Panc1 (cell line): ENCODE results near the gene KRTAP3-1. TPM values are rescaled to one million over a fixed set of nuclear protein-coding genes. Genes with fewer than 3 reads are reported as not detected.

Experiments used
- ATAC-seq: fragments of 200-7000 bp; cut with Tn5 transposase; 2 replicates; pipeline ENCODE4 v1.9.1; 2020; ENCODE audit warnings: mild to moderate bottlenecking, moderate library complexity
- BruUV-seq: library from RNA; stranded (reverse); fragments of 400-500 nt; replicated peaks from 2 replicates; lab custom pipeline; 2021; lab: Mats Ljungman, UMichigan
- CTCF ChIA-PET: fragments of 300-600 bp; sonication (Branson Sonifier 250); formaldehyde crosslinking; loops from one replicate; lab custom pipeline; 2022; ENCODE audit warnings: antibody characterized with exemption; lab: Charles Lee
- POLR2A ChIA-PET: fragments of 300-600 bp; sonication (Branson Sonifier 250); formaldehyde crosslinking; loops from one replicate; lab custom pipeline; 2022; ENCODE audit warnings: antibody characterized with exemption; lab: Charles Lee
- DNase-seq: peaks from one replicate; pipeline ENCODE4 v3.0.0-alpha.2; 2010; ENCODE audit warnings: low read depth, low spot score
- H3K27ac ChIP-seq: 2 replicates; pipeline ENCODE4 v1.5.1; 2011; ENCODE audit warnings: mild to moderate bottlenecking, low read length, inconsistent platforms
- H3K27me3 ChIP-seq: fragments of 200-500 bp; sonication (Bioruptor generic); 2 replicates; pipeline ENCODE4 v1.6.0; 2014; ENCODE audit warnings: low read length, inconsistent platforms; ENCODE audit not compliant: control insufficient read depth, insufficient read depth
- H3K36me3 ChIP-seq: fragments of 200-500 bp; sonication (Bioruptor generic); 2 replicates; pipeline ENCODE4 v1.5.1; 2014; ENCODE audit warnings: inconsistent platforms, mild to moderate bottlenecking, low read length, moderate library complexity; ENCODE audit not compliant: control insufficient read depth, insufficient read depth
- H3K4me1 ChIP-seq: 2 replicates; pipeline ENCODE4 v1.5.1; 2011; ENCODE audit warnings: inconsistent platforms, mild to moderate bottlenecking, low read length, moderate library complexity; ENCODE audit not compliant: control insufficient read depth, insufficient read depth
- H3K4me3 ChIP-seq, 2 experiments: 2 replicates each; pipeline ENCODE4 v1.5.1; 2011 to 2012; ENCODE audit warnings: low read depth in 2 of 2, low read length in 2 of 2, mild to moderate bottlenecking in 2 of 2, inconsistent platforms in 1 of 2, moderate library complexity in 1 of 2
- H3K9me3 ChIP-seq: fragments of 200-500 bp; sonication (Bioruptor generic); 2 replicates; pipeline ENCODE4 v1.5.1; 2014; ENCODE audit warnings: low read depth, mild to moderate bottlenecking, inconsistent platforms, low read length, moderate library complexity; ENCODE audit not compliant: control insufficient read depth, insufficient read depth
- POLR2AphosphoS5 ChIP-seq: IDR thresholded peaks from 2 replicates; pipeline ENCODE4 v1.6.1; 2012; ENCODE audit warnings: mild to moderate bottlenecking, low read depth, low read length, moderate library complexity
- SIN3A ChIP-seq: IDR thresholded peaks from 2 replicates; pipeline ENCODE4 v1.6.1; 2012; ENCODE audit warnings: low read depth, mild to moderate bottlenecking, low read length, moderate library complexity, borderline replicate concordance; ENCODE audit not compliant: insufficient read depth
- TCF7L2 ChIP-seq: IDR thresholded peaks from 2 replicates; pipeline ENCODE4 v1.6.1; 2011; ENCODE audit warnings: mild to moderate bottlenecking, low read depth, low read length, inconsistent platforms
- in situ Hi-C: cut with HindIII; loops from 2 replicates; pipeline ENCODE4 v1.10.0; 2016; ENCODE audit warnings: low sequenced_read_pairs, low pct_unique_long_range_greater_than_20kb
- intact Hi-C: fragments of 100-400 bp; cut with micrococcal nuclease; formaldehyde crosslinking; loops from one replicate; pipeline ENCODE4 v1.10.0; 2022; ENCODE audit not compliant: unreplicated experiment
- total RNA-seq: library from RNA; stranded (reverse); gene quantifications from one replicate; pipeline ENCODE4 v1.2.1, GENCODE V29; 2021; ENCODE audit not compliant: unreplicated experiment
- TF ChIP-seq, protein P1 (sequence below), 2 experiments: IDR thresholded peaks; 2 replicates each; pipeline ENCODE4 v1.6.1; 2011 to 2012; ENCODE audit warnings: low read depth in 2 of 2, control low read depth in 1 of 2, low read length in 1 of 2, mild to moderate bottlenecking in 1 of 2, moderate library complexity in 1 of 2; ENCODE audit not compliant: insufficient read depth in 1 of 2
- TF ChIP-seq, protein P2 (sequence below): fragments of 450-650 bp; IDR thresholded peaks from 2 replicates; pipeline ENCODE4 v1.5.1; 2017; ENCODE audit warnings: mild to moderate bottlenecking

Gene KRTAP3-1
- total RNA-seq, 1 experiment from 2014 or later, result not detected

DNA sequence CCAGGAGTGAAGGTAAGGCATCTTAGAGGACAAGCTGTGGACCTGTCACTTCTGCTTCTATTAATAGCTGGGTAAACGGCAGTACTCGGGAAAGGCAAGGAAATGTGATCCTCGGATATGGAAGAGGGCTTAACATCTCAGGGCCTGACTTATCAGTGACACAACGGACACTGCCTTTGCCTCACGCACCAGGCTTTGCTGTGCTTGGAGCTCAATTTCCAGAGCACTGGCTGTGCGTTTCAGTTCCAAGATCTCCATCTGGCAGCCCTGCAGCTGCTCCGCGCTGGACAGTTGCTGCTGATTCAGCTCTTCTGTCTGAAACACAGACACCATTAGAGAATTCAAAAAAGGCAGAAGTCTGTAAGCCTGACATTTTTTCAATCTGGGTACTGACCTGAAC is 28.3 kb downstream of the KRTAP3-1 start:
- DNase-seq (no peak), ATAC-seq (no peak)
- H3K27ac ChIP-seq, result no peak overlapping the region
- intact Hi-C loops (no loop called here), in situ Hi-C loops (no loop called here)
- ChIA-PET POLR2A (interaction anchor here (0.7 kb wide), 1 partner anchor 18 kb away, joined by 4 read pairs; no protein-coding TSS in a partner anchor), CTCF (no interaction called here)
- H3K36me3 ChIP-seq, result no peaks in the 10 kb centered on the region
- no peaks in the 10 kb centered on the region for H3K9me3 ChIP-seq
- H3K4me3 ChIP-seq, result no peak overlapping the region
- H3K4me1 ChIP-seq, result no peaks in the 10 kb centered on the region
- H3K27me3 ChIP-seq, result 0 out of 2 replicates have a peak, but pooled peaks cover 3% of the 10 kb centered on the region
- TF ChIP-seq SIN3A (no peak), TCF7L2 (no peak), POLR2AphosphoS5 (no peak)
- TF ChIP-seq, protein P1, sequence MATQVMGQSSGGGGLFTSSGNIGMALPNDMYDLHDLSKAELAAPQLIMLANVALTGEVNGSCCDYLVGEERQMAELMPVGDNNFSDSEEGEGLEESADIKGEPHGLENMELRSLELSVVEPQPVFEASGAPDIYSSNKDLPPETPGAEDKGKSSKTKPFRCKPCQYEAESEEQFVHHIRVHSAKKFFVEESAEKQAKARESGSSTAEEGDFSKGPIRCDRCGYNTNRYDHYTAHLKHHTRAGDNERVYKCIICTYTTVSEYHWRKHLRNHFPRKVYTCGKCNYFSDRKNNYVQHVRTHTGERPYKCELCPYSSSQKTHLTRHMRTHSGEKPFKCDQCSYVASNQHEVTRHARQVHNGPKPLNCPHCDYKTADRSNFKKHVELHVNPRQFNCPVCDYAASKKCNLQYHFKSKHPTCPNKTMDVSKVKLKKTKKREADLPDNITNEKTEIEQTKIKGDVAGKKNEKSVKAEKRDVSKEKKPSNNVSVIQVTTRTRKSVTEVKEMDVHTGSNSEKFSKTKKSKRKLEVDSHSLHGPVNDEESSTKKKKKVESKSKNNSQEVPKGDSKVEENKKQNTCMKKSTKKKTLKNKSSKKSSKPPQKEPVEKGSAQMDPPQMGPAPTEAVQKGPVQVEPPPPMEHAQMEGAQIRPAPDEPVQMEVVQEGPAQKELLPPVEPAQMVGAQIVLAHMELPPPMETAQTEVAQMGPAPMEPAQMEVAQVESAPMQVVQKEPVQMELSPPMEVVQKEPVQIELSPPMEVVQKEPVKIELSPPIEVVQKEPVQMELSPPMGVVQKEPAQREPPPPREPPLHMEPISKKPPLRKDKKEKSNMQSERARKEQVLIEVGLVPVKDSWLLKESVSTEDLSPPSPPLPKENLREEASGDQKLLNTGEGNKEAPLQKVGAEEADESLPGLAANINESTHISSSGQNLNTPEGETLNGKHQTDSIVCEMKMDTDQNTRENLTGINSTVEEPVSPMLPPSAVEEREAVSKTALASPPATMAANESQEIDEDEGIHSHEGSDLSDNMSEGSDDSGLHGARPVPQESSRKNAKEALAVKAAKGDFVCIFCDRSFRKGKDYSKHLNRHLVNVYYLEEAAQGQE (IDR thresholded peaks at IDR 0.05; ENCODE audit: insufficient read depth in 1 of 2, low read depth in 2 of 2, low read length in 1 of 2), result no peak
- TF ChIP-seq, protein P2, sequence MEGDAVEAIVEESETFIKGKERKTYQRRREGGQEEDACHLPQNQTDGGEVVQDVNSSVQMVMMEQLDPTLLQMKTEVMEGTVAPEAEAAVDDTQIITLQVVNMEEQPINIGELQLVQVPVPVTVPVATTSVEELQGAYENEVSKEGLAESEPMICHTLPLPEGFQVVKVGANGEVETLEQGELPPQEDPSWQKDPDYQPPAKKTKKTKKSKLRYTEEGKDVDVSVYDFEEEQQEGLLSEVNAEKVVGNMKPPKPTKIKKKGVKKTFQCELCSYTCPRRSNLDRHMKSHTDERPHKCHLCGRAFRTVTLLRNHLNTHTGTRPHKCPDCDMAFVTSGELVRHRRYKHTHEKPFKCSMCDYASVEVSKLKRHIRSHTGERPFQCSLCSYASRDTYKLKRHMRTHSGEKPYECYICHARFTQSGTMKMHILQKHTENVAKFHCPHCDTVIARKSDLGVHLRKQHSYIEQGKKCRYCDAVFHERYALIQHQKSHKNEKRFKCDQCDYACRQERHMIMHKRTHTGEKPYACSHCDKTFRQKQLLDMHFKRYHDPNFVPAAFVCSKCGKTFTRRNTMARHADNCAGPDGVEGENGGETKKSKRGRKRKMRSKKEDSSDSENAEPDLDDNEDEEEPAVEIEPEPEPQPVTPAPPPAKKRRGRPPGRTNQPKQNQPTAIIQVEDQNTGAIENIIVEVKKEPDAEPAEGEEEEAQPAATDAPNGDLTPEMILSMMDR, result no peak
- no TSS peak for BruUV-seq

DNA sequence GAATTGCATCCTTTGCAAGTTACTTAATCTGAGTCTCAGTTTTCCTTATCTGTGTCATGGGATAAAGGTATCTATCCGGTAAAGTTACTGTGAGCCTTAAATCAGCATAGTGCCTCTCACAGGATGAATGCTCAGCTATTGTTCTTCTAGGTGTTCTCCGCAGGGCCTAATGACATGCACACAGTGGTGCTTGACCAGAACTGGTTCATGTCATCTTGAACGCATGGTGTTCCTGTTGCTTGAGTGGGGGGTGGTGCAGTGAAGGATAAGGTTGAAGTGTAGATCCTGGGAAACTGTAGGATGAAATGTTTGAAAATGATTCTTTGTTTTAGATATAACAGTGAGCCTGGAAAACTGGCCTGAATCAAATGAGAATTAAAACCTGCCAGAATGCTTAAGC is 28.8 kb downstream of the KRTAP3-1 start:
- Histone ChIP-seq H3K4me1 (no peaks in the 10 kb centered on the region), H3K9me3 (no peaks in the 10 kb centered on the region), H3K4me3 (no peak overlapping the region), H3K36me3 (no peaks in the 10 kb centered on the region), H3K27me3 (0 out of 2 replicates have a peak, but pooled peaks cover 2% of the 10 kb centered on the region), H3K27ac (no peak overlapping the region)
- intact Hi-C loops (no loop called here), in situ Hi-C loops (no loop called here)
- BruUV-seq, result no TSS peak
- ATAC-seq (no peak), DNase-seq (no peak)
- TF ChIP-seq TCF7L2 (no peak), POLR2AphosphoS5 (no peak), SIN3A (no peak)
- TF ChIP-seq, protein P2, result no peak
- TF ChIP-seq, protein P1 (IDR thresholded peaks at IDR 0.05; ENCODE audit: insufficient read depth in 1 of 2, low read depth in 2 of 2, low read length in 1 of 2), result no peak
- CTCF ChIA-PET, result no interaction called here
- POLR2A ChIA-PET, result interaction anchor here (0.6 to 0.7 kb wide), 2 partner anchors 18 to 50 kb away, joined by 4 read pairs; partner anchors contain the start of gene KRTAP1-4
